Activated T-helper 17 cell treated with anti-CD3 and anti-CD28 coated beads, Interleukin-2, amount 50 U/mL, for 72 hours (primary cell): ENCODE data around the gene MAP3K8. TPM values are rescaled to one million over a fixed set of nuclear protein-coding genes. Genes with fewer than 3 reads are reported as not detected.
"Not testable (repeated sequence)": the region's sequence is repeated elsewhere in the genome, so short reads cannot be mapped to it uniquely, and the experiment has no call there.

Experiments used
- ATAC-seq: fragments of 150-1000 bp; cut with Tn5 transposase; replicated peaks from 2 replicates; pipeline ENCODE4 v1.10.0; 2021; ENCODE audit warnings: mild to moderate bottlenecking, moderate library complexity
- H3K27ac Mint-ChIP-seq: one replicate; pipeline ENCODE4 v1.8.0; 2022; ENCODE audit warnings: mixed read lengths
- H3K27me3 Mint-ChIP-seq: one replicate; pipeline ENCODE4 v1.8.0; 2022; ENCODE audit warnings: mixed read lengths
- H3K36me3 Mint-ChIP-seq: one replicate; pipeline ENCODE4 v1.8.0; 2022; ENCODE audit warnings: low read depth, mild to moderate bottlenecking, mixed read lengths
- H3K4me1 Mint-ChIP-seq: one replicate; pipeline ENCODE4 v1.8.0; 2022; ENCODE audit warnings: mixed read lengths
- H3K4me3 Mint-ChIP-seq: one replicate; pipeline ENCODE4 v1.8.0; 2022; ENCODE audit warnings: mild to moderate bottlenecking, mixed read lengths
- H3K9me3 Mint-ChIP-seq: one replicate; pipeline ENCODE4 v1.8.0; 2022; ENCODE audit warnings: mixed read lengths
- total RNA-seq, 2 donors: library from RNA; stranded (reverse); gene quantifications; one replicate each; pipeline ENCODE4 v1.2.3, GENCODE V29; 2022

MAP3K8 gene
- total RNA-seq, 2 donors from 2014 or later: 33.7 to 58.6 TPM

GRCh38 chr10:30476511-30477155 is 42.6 kb downstream of the MAP3K8 start:
- Mint-ChIP-seq H3K4me3 (no peak overlapping the region), H3K36me3 (no peaks in the 10 kb centered on the region), H3K27me3 (peaks cover 5% of the 10 kb centered on the region), H3K27ac (no peak overlapping the region), H3K9me3 (no peaks in the 10 kb centered on the region), H3K4me1 (peaks cover 5% of the 10 kb centered on the region)
- ATAC-seq: no peak

DNA sequence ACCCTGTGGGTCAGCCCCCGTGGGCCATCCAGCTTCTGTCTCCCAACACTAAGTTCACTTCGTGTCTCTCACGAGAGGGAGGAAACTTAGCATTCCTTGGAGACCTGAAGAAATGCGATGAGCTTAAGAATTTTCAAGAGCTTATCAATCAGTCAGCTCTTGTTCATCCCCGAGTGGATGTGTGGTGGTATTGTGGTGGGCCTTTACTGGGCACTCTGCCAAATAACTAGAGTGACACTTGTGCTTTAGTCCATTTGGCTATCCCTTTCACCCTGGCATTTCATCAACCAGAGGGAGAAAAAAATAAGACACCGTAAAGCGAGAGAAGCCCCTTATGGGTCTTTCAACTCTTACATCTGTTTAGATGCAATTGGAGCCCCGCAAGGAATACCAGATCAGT is 45.5 kb downstream of the MAP3K8 start:
- not testable (repeated sequence) for H3K27ac Mint-ChIP-seq, H3K9me3 Mint-ChIP-seq, H3K36me3 Mint-ChIP-seq, H3K4me1 Mint-ChIP-seq, H3K4me3 Mint-ChIP-seq, ATAC-seq, H3K27me3 Mint-ChIP-seq

DNA sequence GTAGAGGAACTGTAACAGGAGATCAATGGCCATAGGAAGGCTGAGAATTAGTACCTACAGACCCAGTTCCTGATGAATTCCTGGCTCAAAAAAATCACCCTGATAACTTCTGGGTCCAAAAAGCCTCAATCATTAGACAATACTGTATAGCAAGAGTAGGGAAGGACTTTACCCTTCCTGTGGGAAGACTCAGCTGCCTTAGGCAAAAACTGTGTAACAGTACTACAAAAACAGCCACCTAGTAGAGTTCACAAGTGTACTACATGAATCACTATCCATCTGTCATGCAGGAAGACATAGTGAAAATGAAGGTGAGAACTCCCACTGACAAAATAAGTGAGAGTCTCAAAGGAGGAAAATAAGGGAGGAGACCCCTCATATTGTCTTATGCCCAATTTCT is 47.6 kb downstream of the MAP3K8 start:
- no peak for ATAC-seq
- no peaks in the 10 kb centered on the region for H3K9me3 Mint-ChIP-seq
- H3K27me3 Mint-ChIP-seq: peaks cover 3% of the 10 kb centered on the region
- H3K27ac Mint-ChIP-seq: no peak overlapping the region
- H3K4me1 Mint-ChIP-seq: no peaks in the 10 kb centered on the region
- H3K4me3 Mint-ChIP-seq: no peak overlapping the region
- H3K36me3 Mint-ChIP-seq: no peaks in the 10 kb centered on the region

DNA sequence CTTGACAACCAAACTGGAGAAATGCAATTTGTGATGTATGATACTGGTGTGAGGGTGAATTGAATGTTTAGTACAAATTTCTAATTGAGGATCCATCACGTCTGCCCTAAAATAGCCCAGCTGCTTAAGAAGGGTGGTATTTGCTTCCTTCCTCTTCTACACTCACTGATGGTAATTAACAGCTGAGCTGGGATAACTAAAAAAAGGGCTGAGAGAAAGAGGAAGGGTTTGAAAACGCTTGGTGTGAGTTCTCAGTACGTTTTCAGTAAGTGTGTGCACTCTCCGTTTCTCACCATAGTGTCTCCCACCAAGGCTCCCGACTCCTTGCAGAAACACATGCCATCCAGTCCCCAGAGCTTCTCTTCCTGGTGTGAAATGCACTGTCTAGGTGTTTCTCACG is 54.3 kb downstream of the MAP3K8 start:
- Mint-ChIP-seq H3K36me3 (no peaks in the 10 kb centered on the region), H3K4me3 (no peak overlapping the region), H3K9me3 (no peaks in the 10 kb centered on the region), H3K27ac (no peak overlapping the region), H3K4me1 (peaks cover 11% of the 10 kb centered on the region), H3K27me3 (no peaks in the 10 kb centered on the region)
- no peak for ATAC-seq

DNA sequence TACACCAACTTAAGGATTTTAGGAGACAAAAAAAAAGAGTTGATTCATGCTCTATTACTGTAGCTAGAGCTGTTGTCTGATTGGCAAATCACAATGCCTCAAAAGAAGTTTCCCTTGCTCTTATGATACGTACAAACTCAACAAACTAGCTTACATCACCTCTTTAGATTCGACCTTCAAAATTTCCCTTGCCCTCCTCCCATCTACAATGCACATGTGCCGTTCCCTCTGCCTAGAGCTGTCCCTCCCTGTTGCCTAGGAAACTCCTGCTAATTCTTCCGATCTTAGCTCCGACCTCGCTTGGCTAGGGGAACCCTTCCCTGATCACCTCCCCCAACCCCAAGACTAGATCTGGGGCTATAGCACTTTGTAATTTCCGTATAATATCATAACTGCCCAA is 55.4 kb downstream of the MAP3K8 start:
- Mint-ChIP-seq H3K27ac (no peak overlapping the region), H3K4me3 (no peak overlapping the region), H3K36me3 (no peaks in the 10 kb centered on the region), H3K27me3 (no peaks in the 10 kb centered on the region), H3K4me1 (peaks cover 21% of the 10 kb centered on the region), H3K9me3 (no peaks in the 10 kb centered on the region)
- ATAC-seq: no peak

GRCh38 chr10:30490289-30491000 is 56.5 kb downstream of the MAP3K8 start:
- Mint-ChIP-seq H3K27ac (no peak overlapping the region), H3K9me3 (no peaks in the 10 kb centered on the region)

GRCh38 chr10:30491204-30491915 is 57.4 kb downstream of the MAP3K8 start:
- no peaks in the 10 kb centered on the region for H3K36me3 Mint-ChIP-seq
- no peak overlapping the region for H3K4me3 Mint-ChIP-seq
- peak overlapping the region; percentile 10 for H3K27ac Mint-ChIP-seq
- H3K27me3 Mint-ChIP-seq: no peaks in the 10 kb centered on the region
- peaks cover 25% of the 10 kb centered on the region for H3K4me1 Mint-ChIP-seq
- ATAC-seq: peak; percentile 30
- H3K9me3 Mint-ChIP-seq: no peaks in the 10 kb centered on the region

More at GRCh38 chr10:30490289-30491000, 56.5 kb downstream of the MAP3K8 start:
- no peaks in the 10 kb centered on the region for H3K36me3 Mint-ChIP-seq
- H3K27me3 Mint-ChIP-seq: no peaks in the 10 kb centered on the region
- no peak for ATAC-seq
- no peak overlapping the region for H3K4me3 Mint-ChIP-seq
- peaks cover 25% of the 10 kb centered on the region for H3K4me1 Mint-ChIP-seq

GRCh38 chr10:30491916-30492515 is 58.0 kb downstream of the MAP3K8 start:
- no peaks in the 10 kb centered on the region for H3K36me3 Mint-ChIP-seq
- H3K4me1 Mint-ChIP-seq: peaks cover 28% of the 10 kb centered on the region
- H3K27me3 Mint-ChIP-seq: no peaks in the 10 kb centered on the region
- no peak for ATAC-seq
- no peak overlapping the region for H3K4me3 Mint-ChIP-seq
- H3K27ac Mint-ChIP-seq: peak overlapping the region; percentile 10
- H3K9me3 Mint-ChIP-seq: no peaks in the 10 kb centered on the region

GRCh38 chr10:30493609-30494530 is 59.9 kb downstream of the MAP3K8 start:
- Mint-ChIP-seq H3K4me3 (no peak overlapping the region), H3K36me3 (no peaks in the 10 kb centered on the region), H3K27ac (no peak overlapping the region), H3K4me1 (peaks cover 41% of the 10 kb centered on the region), H3K27me3 (no peaks in the 10 kb centered on the region), H3K9me3 (peaks cover 4% of the 10 kb centered on the region)
- ATAC-seq: peak; percentile 83

DNA sequence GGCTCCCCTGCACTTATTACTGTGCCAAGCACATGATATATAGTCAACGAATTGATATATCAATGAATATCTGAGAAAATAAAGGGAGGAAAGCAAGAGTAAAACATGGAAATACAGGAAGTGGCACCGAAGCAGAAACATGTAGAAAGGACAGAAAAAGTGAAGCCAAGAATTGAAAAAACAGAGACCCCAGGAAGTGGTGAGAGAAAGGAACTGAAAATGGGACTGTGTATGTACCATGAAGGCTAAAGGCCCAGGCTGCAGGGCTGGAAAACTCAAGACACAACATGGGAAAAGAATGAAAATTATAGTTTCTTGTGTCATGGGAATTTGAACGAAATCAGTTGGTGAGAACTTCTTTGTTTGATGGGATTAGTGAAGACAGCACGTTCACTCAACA is 60.6 kb downstream of the MAP3K8 start:
- peaks cover 41% of the 10 kb centered on the region for H3K4me1 Mint-ChIP-seq
- H3K27ac Mint-ChIP-seq: no peak overlapping the region
- ATAC-seq: no peak

GRCh38 chr10:30495687-30496086 is 61.7 kb downstream of the MAP3K8 start:
- H3K36me3 Mint-ChIP-seq: no peaks in the 10 kb centered on the region
- H3K4me1 Mint-ChIP-seq: peaks cover 47% of the 10 kb centered on the region
- H3K27me3 Mint-ChIP-seq: no peaks in the 10 kb centered on the region
- H3K27ac Mint-ChIP-seq: no peak overlapping the region
- no peak for ATAC-seq
- H3K9me3 Mint-ChIP-seq: peaks cover 4% of the 10 kb centered on the region
- H3K4me3 Mint-ChIP-seq: no peak overlapping the region

More for the DNA sequence above, 60.6 kb downstream of the MAP3K8 start:
- no peak overlapping the region for H3K4me3 Mint-ChIP-seq
- H3K27me3 Mint-ChIP-seq: no peaks in the 10 kb centered on the region
- peaks cover 4% of the 10 kb centered on the region for H3K9me3 Mint-ChIP-seq
- no peaks in the 10 kb centered on the region for H3K36me3 Mint-ChIP-seq

GRCh38 chr10:30499816-30500215 is 65.8 kb downstream of the MAP3K8 start:
- Mint-ChIP-seq H3K36me3 (no peaks in the 10 kb centered on the region), H3K4me3 (no peak overlapping the region), H3K9me3 (peaks cover 4% of the 10 kb centered on the region), H3K27me3 (no peaks in the 10 kb centered on the region), H3K27ac (no peak overlapping the region), H3K4me1 (peaks cover 41% of the 10 kb centered on the region)
- no peak for ATAC-seq

DNA sequence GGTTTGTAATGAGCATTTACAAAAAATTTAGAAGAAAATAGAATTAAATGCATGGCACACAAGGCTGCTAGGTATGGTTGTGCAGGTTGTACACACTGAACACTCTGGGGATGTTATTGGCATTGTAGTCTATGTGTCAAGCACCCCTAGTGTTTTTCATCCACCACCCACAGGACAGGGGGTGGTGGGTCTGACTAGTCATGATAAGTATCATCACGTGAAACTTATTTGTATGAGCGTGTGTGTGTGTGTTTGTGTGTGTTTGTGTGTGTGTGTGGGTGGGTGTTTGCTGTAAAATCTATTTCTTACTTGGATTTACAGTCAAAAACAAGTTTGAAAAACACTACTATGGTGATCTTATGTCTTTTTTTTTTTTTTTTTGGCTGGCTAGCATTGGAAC is 66.5 kb downstream of the MAP3K8 start:
- H3K36me3 Mint-ChIP-seq: no peaks in the 10 kb centered on the region
- peaks cover 41% of the 10 kb centered on the region for H3K4me1 Mint-ChIP-seq
- peak; percentile 50 for ATAC-seq
- no peak overlapping the region for H3K4me3 Mint-ChIP-seq
- H3K9me3 Mint-ChIP-seq: peaks cover 4% of the 10 kb centered on the region
- H3K27ac Mint-ChIP-seq: no peak overlapping the region
- no peaks in the 10 kb centered on the region for H3K27me3 Mint-ChIP-seq
